ENCODE measurements around the gene UGT1A10. TPM values are rescaled to one million over a fixed set of nuclear protein-coding genes. Genes with fewer than 3 reads are reported as not detected.

UGT1A10 gene
- total RNA-seq, 6 experiments from 2014 or later: not detected

- peaks cover 19% of the 10 kb centered on the region for H3K9me3 Mint-ChIP-seq
- no peak overlapping the region for H3K27ac Mint-ChIP-seq
- no peaks in the 10 kb centered on the region; the same call in 1 of the 2 replicates for H3K36me3 Mint-ChIP-seq (ENCODE audit: low read depth)
- peaks cover 5% of the 10 kb centered on the region for H3K27me3 Mint-ChIP-seq (ENCODE audit: insufficient read depth)
- no peak for DNase-seq
- no peak overlapping the region for H3K4me3 Mint-ChIP-seq
- H3K4me1 Mint-ChIP-seq (ENCODE audit: low read depth): no peaks in the 10 kb centered on the region
- no peak for TF ChIP-seq CTCF (IDR thresholded peaks at IDR 0.05)
These were observed 159.5 kb downstream of the UGT1A10 start for GRCh38 chr2:233795735-233796171.

GRCh38 chr2:233796254-233796653, 160.0 kb downstream of the UGT1A10 start:
- H3K4me3 Mint-ChIP-seq: no peak overlapping the region
- peaks cover 14% of the 10 kb centered on the region for H3K9me3 Mint-ChIP-seq
- TF ChIP-seq CTCF (IDR thresholded peaks at IDR 0.05): no peak
- H3K27me3 Mint-ChIP-seq (ENCODE audit: insufficient read depth): peaks cover 5% of the 10 kb centered on the region
- no peaks in the 10 kb centered on the region for H3K4me1 Mint-ChIP-seq (ENCODE audit: low read depth)
- no peak overlapping the region for H3K27ac Mint-ChIP-seq
- no peaks in the 10 kb centered on the region; the same call in 1 of the 2 replicates for H3K36me3 Mint-ChIP-seq (ENCODE audit: low read depth)
- no peak for DNase-seq

- Mint-ChIP-seq H3K27me3 (ENCODE audit: insufficient read depth) (peaks cover 4% of the 10 kb centered on the region), H3K4me3 (no peak overlapping the region), H3K27ac (no peak overlapping the region), H3K9me3 (peaks cover 4% of the 10 kb centered on the region), H3K36me3 (ENCODE audit: low read depth) (no peaks in the 10 kb centered on the region; the same call in 1 of the 2 replicates), H3K4me1 (ENCODE audit: low read depth) (no peaks in the 10 kb centered on the region)
- DNase-seq: no peak
- no peak for TF ChIP-seq CTCF (IDR thresholded peaks at IDR 0.05)
These were observed 162.3 kb downstream of the UGT1A10 start for GRCh38 chr2:233798335-233799086.

- Mint-ChIP-seq H3K36me3 (ENCODE audit: low read depth) (no peaks in the 10 kb centered on the region; the same call in 1 of the 2 replicates), H3K9me3 (peaks cover 4% of the 10 kb centered on the region), H3K4me1 (ENCODE audit: low read depth) (no peaks in the 10 kb centered on the region), H3K27ac (no peak overlapping the region), H3K4me3 (no peak overlapping the region), H3K27me3 (ENCODE audit: insufficient read depth) (peaks cover 4% of the 10 kb centered on the region)
- DNase-seq: no peak
- no peak for TF ChIP-seq CTCF (IDR thresholded peaks at IDR 0.05)
These were observed 162.9 kb downstream of the UGT1A10 start for GRCh38 chr2:233799087-233799665.

GRCh38 chr2:233799716-233800115, 163.5 kb downstream of the UGT1A10 start:
- TF ChIP-seq CTCF (IDR thresholded peaks at IDR 0.05): no peak
- Mint-ChIP-seq H3K27me3 (ENCODE audit: insufficient read depth) (peaks cover 9% of the 10 kb centered on the region), H3K4me1 (ENCODE audit: low read depth) (no peaks in the 10 kb centered on the region), H3K9me3 (peaks cover 3% of the 10 kb centered on the region; the same call in 1 of the 2 replicates), H3K4me3 (no peak overlapping the region), H3K27ac (no peak overlapping the region), H3K36me3 (ENCODE audit: low read depth) (no peaks in the 10 kb centered on the region; the same call in 1 of the 2 replicates)
- no peak for DNase-seq

All from HFFc6 (cell line).